ENCODE data around the gene GPR157. TPM values are rescaled to one million over a fixed set of nuclear protein-coding genes. Genes with fewer than 3 reads are reported as not detected.

The GPR157 gene
- total RNA-seq = 10 to 100 TPM in 2 of 4 donors, 1 to 10 TPM in 2; 6.4 to 14.3 (median 9.8) TPM

- in situ Hi-C loops (cut with MboI; ENCODE audit: low pct_ligation_motif_present in 1 of 4, low pct_unique_long_range_greater_than_20kb in 1 of 4, low sequenced_read_pairs in 3 of 4) = no loop called here
- 1% methylated on average over 37 of the region's 92 CpGs; no CpG with 5 or more reads in 1 of the 2 donors for WGBS, 2 donors (ENCODE audit: low coverage in 1 of 2)
- no peaks in the 10 kb centered on the region for H3K27me3 ChIP-seq
- DNase-seq = peak; percentile 95
- H3K4me3 ChIP-seq = peak within 1 kb of the TSS; percentile 35 to 72 (median 50)
- H3K27ac ChIP-seq = peak within 1 kb of the TSS; percentile 77 to 89 (median 83)
- H3K4me1 ChIP-seq = peaks cover 7 to 37% (median 19%) of the 10 kb centered on the region in 4 donors
- H3K36me3 ChIP-seq = no peaks in the 10 kb centered on the region
- intact Hi-C loops (cut with DNase I; ENCODE audit: low total_unique reads) = no loop called here
- peak in 2 of 3 donors; percentile 14 to 57 for TF ChIP-seq POLR2AphosphoS5 (IDR thresholded peaks at IDR 0.05)
- TF ChIP-seq EP300 (IDR thresholded peaks at IDR 0.05; ENCODE audit: low read depth) = no peak
- TF ChIP-seq POLR2A (IDR thresholded peaks at IDR 0.05) = no peak
- peak in 1 of 5 experiments; percentile 19 for TF ChIP-seq CTCF (IDR thresholded peaks at IDR 0.05)
- H3K9me3 ChIP-seq = no peaks in the 10 kb centered on the region
These were observed at the start of gene GPR157 for GRCh38 chr1:9128520-9129265. Gene GPR157 (minus strand): TSS chr1:9129102. CDS start chr1:9129027, 75 bp downstream.

- H3K36me3 ChIP-seq = no peaks in the 10 kb centered on the region
- TF ChIP-seq POLR2AphosphoS5 (IDR thresholded peaks at IDR 0.05) (no peak), CTCF (IDR thresholded peaks at IDR 0.05) (no peak), POLR2A (IDR thresholded peaks at IDR 0.05) (no peak), EP300 (IDR thresholded peaks at IDR 0.05; ENCODE audit: low read depth) (no peak)
- no peaks in the 10 kb centered on the region for H3K9me3 ChIP-seq
- DNase-seq = no peak
- WGBS, 2 donors (ENCODE audit: low coverage in 1 of 2) = 94 to 100% methylated on average over 1 to 10 of the region's 10 CpGs
- no peaks in the 10 kb centered on the region for H3K4me1 ChIP-seq
- H3K27ac ChIP-seq = no peak overlapping the region
- in situ Hi-C loops (cut with MboI; ENCODE audit: low pct_ligation_motif_present in 1 of 4, low pct_unique_long_range_greater_than_20kb in 1 of 4, low sequenced_read_pairs in 3 of 4) = no loop called here
- H3K4me3 ChIP-seq = no peak overlapping the region
- intact Hi-C loops (cut with DNase I; ENCODE audit: low total_unique reads) = no loop called here
- H3K27me3 ChIP-seq = no peaks in the 10 kb centered on the region
These were observed 45.9 kb upstream of the GPR157 start for GRCh38 chr1:9174762-9175161.

- in situ Hi-C loops (cut with MboI; ENCODE audit: low pct_ligation_motif_present in 1 of 4, low pct_unique_long_range_greater_than_20kb in 1 of 4, low sequenced_read_pairs in 3 of 4) (no loop called here), intact Hi-C loops (cut with DNase I; ENCODE audit: low total_unique reads) (no loop called here)
- 63 to 69% methylated on average over 3 to 4 of the region's 4 CpGs for WGBS, 2 donors (ENCODE audit: low coverage in 1 of 2)
- no peak overlapping the region for H3K4me3 ChIP-seq
- no peaks in the 10 kb centered on the region for H3K27me3 ChIP-seq
- H3K36me3 ChIP-seq = no peaks in the 10 kb centered on the region
- no peak for DNase-seq
- no peak for TF ChIP-seq EP300 (IDR thresholded peaks at IDR 0.05; ENCODE audit: low read depth)
- no peak for TF ChIP-seq POLR2A (IDR thresholded peaks at IDR 0.05)
- TF ChIP-seq CTCF (IDR thresholded peaks at IDR 0.05) = no peak
- TF ChIP-seq POLR2AphosphoS5 (IDR thresholded peaks at IDR 0.05) = no peak
- H3K9me3 ChIP-seq = no peaks in the 10 kb centered on the region
- no peak overlapping the region for H3K27ac ChIP-seq
- H3K4me1 ChIP-seq = no peaks in the 10 kb centered on the region
These were observed 45.3 kb upstream of the GPR157 start for GRCh38 chr1:9174243-9174642.

GRCh38 chr1:9169601-9170137 lies 40.8 kb upstream of the GPR157 start:
- Histone ChIP-seq H3K4me1 (peaks cover 0 to 7% (median 3%) of the 10 kb centered on the region in 4 donors), H3K27ac (no peak overlapping the region), H3K9me3 (no peaks in the 10 kb centered on the region), H3K36me3 (no peaks in the 10 kb centered on the region), H3K27me3 (no peaks in the 10 kb centered on the region), H3K4me3 (no peak overlapping the region)
- in situ Hi-C loops (cut with MboI; ENCODE audit: low pct_ligation_motif_present in 1 of 4, low pct_unique_long_range_greater_than_20kb in 1 of 4, low sequenced_read_pairs in 3 of 4) (no loop called here), intact Hi-C loops (cut with DNase I; ENCODE audit: low total_unique reads) (no loop called here)
- no peak for TF ChIP-seq POLR2AphosphoS5 (IDR thresholded peaks at IDR 0.05)
- TF ChIP-seq EP300 (IDR thresholded peaks at IDR 0.05; ENCODE audit: low read depth) = no peak
- no peak for TF ChIP-seq POLR2A (IDR thresholded peaks at IDR 0.05)
- TF ChIP-seq CTCF (IDR thresholded peaks at IDR 0.05) = no peak
- DNase-seq = no peak
- WGBS, 2 donors (ENCODE audit: low coverage in 1 of 2) = 95% methylated on average over 10 of the region's 10 CpGs; no CpG with 5 or more reads in 1 of the 2 donors

Data from transverse colon (tissue), 4 donors.